Measurements from ENCODE around the gene SENP5.

- no peak for TF ChIP-seq POLR2AphosphoS5 (IDR thresholded peaks at IDR 0.05)
- TF ChIP-seq, protein P1, sequence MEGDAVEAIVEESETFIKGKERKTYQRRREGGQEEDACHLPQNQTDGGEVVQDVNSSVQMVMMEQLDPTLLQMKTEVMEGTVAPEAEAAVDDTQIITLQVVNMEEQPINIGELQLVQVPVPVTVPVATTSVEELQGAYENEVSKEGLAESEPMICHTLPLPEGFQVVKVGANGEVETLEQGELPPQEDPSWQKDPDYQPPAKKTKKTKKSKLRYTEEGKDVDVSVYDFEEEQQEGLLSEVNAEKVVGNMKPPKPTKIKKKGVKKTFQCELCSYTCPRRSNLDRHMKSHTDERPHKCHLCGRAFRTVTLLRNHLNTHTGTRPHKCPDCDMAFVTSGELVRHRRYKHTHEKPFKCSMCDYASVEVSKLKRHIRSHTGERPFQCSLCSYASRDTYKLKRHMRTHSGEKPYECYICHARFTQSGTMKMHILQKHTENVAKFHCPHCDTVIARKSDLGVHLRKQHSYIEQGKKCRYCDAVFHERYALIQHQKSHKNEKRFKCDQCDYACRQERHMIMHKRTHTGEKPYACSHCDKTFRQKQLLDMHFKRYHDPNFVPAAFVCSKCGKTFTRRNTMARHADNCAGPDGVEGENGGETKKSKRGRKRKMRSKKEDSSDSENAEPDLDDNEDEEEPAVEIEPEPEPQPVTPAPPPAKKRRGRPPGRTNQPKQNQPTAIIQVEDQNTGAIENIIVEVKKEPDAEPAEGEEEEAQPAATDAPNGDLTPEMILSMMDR (IDR thresholded peaks at IDR 0.05), result no peak
- no peak for TF ChIP-seq POLR2A (IDR thresholded peaks at IDR 0.05; ENCODE audit: low read depth)
- no peak for TF ChIP-seq EP300 (IDR thresholded peaks at IDR 0.05)
Measured at GRCh38 chr3:196842567-196843434, 24.9 kb upstream of the SENP5 start.

Measured in esophagus muscularis mucosa (tissue), 4 donors.